Inflammatory macrophage (primary cell): Measurements from ENCODE around the gene BAHCC1.

ENCODE experiments used
- DNase-seq, 2 donors: peaks; one replicate each; pipeline ENCODE4 v3.0.0-alpha.2; 2020 to 2022

The BAHCC1 gene

GRCh38 chr17:81387100-81388090, 7.9 kb upstream of the BAHCC1 start:
- peak; percentile 58 to 75 for DNase-seq

- DNase-seq = no peak
These were observed 7.1 kb upstream of the BAHCC1 start for GRCh38 chr17:81388091-81388611.

- no peak for DNase-seq
These were observed 6.5 kb upstream of the BAHCC1 start for GRCh38 chr17:81388612-81389367.

- no peak for DNase-seq
These were observed 5.7 kb upstream of the BAHCC1 start for GRCh38 chr17:81389585-81389984.

GRCh38 chr17:81390029-81390872, 5.0 kb upstream of the BAHCC1 start:
- DNase-seq = no peak

GRCh38 chr17:81390873-81391255, 4.4 kb upstream of the BAHCC1 start:
- DNase-seq = no peak

- no peak for DNase-seq
These were observed 3.8 kb upstream of the BAHCC1 start for GRCh38 chr17:81391293-81391935.

- peak in 1 of 2 donors; percentile 16 for DNase-seq
These were observed 3.0 kb upstream of the BAHCC1 start for GRCh38 chr17:81391936-81392908.

GRCh38 chr17:81392909-81393654, 2.2 kb upstream of the BAHCC1 start:
- DNase-seq = no peak

- peak; percentile 100 for DNase-seq
These were observed 1.4 kb upstream of the BAHCC1 start for GRCh38 chr17:81393684-81394376.

GRCh38 chr17:81394377-81394920, 808 bp upstream of the BAHCC1 start:
- no peak for DNase-seq

- no peak for DNase-seq
These were observed 482 bp downstream of the BAHCC1 start for GRCh38 chr17:81395600-81396277.

- DNase-seq = no peak
These were observed 1.0 kb downstream of the BAHCC1 start for GRCh38 chr17:81396278-81396721.

- DNase-seq = peak; percentile 67 to 69
These were observed 1.6 kb downstream of the BAHCC1 start for GRCh38 chr17:81396722-81397313.

GRCh38 chr17:81397314-81398175, 2.3 kb downstream of the BAHCC1 start:
- DNase-seq = peak; percentile 49 to 52

- no peak for DNase-seq
These were observed 3.0 kb downstream of the BAHCC1 start for GRCh38 chr17:81398176-81398831.
